Embryonic facial prominence (tissue), 1 donor: ENCODE measurements around the gene CD99.
"Not testable (repeated sequence)": the region's sequence is repeated elsewhere in the genome, so short reads cannot be mapped to it uniquely, and the experiment has no call there.

Source experiments
- DNase-seq: peaks from one replicate; pipeline ENCODE4 v3.0.0-alpha.2; 2016; ENCODE audit errors: extremely low spot score

CD99 gene

DNA sequence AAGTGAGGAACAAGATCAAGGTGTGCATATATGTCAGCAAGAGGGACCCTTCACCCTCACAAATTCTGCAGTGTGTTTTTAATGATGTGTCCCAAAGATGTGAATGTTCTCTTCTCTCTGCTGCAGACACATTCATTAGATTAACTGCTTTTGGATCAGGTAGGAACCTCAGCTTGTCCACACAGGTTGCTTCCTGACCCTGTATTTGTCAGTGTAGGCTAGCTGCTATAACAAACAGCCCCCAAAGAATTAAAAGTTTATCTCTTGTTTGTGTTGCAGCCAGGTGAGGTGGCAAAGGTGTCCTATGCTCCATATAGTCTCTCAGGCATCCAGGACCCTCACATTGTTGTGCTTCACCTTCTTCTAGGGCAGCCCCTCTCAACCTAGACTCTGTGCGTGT, 78.5 kb downstream of the CD99 start:
- no peak for DNase-seq

DNA sequence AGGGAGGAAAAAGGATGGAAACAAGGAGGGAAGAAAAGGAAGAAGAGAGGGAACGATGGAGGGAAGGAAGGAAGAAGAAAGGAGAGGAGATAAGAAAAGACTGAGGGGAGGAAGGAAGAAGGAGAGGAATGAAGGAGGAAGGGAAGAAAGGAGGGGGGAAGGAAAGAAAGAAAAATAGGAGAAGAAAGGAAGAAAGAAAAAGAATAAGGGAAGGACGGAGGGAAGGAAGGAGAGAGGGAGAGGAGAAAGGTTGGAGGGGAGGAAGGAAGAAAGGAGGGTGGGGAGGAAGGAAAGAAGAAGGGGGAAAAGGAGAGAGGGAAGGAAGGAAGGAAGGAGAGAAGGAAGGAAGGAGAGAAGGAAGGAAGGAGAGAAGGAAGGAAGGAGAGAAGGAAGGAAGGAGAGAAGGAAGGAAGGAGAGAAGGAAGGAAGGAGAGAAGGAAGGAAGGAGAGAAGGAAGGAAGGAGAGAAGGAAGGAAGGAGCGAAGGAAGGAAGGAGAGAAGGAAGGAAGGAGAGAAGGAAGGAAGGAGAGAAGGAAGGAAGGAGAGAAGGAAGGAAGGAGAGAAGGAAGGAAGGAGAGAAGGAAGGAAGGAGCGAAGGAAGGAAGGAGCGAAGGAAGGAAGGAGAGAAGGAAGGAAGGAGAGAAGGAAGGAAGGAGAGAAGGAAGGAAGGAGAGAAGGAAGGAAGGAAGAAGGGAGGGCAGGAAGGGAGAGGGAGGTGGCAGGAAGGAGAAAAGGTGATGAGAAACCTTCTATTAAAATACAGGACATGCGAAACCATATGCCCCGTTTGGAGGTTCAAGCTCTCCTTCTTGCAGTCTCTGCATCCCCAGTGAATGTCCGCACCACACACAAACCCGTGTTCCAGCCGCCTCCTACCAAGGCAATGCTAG, 82.3 kb downstream of the CD99 start:
- not testable (repeated sequence) for DNase-seq

DNA sequence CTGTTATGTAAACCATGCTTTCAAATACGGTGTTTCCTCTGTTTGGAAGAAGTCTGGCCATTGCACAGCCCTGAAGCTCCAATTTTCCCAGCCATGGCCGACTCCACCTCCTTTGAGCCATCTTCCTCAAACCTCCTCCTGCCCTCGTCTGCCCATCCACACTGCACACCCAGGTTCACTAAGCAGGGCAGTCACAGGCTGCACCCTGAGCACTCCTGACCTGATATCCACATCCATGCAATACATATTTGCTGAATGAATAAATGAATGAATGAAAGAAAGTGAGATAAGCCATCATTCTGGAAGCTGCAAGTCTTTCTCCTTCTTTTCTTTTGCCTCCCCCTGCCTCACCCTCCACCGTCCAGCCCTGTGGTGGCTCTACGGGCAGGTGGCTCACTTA, 83.0 kb downstream of the CD99 start:
- no peak for DNase-seq

DNA sequence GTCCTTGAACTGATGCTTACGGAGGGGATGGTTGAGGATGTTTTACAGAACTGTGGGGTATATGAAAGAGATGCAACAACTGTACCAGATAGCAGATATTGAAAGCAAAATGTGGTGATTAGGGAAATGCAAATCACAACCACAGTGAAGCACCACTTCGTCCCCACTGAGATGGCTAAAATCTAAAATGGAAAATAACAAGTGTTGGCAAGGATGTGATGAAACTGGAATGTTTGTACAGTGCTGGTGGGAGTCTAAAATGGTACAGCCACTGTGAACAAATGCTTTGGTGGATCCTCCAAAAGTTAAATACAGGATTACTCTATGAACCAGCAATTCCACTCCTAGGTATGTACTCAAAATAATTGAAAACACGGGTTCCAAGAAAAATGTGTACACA, 83.7 kb downstream of the CD99 start:
- no peak for DNase-seq

DNA sequence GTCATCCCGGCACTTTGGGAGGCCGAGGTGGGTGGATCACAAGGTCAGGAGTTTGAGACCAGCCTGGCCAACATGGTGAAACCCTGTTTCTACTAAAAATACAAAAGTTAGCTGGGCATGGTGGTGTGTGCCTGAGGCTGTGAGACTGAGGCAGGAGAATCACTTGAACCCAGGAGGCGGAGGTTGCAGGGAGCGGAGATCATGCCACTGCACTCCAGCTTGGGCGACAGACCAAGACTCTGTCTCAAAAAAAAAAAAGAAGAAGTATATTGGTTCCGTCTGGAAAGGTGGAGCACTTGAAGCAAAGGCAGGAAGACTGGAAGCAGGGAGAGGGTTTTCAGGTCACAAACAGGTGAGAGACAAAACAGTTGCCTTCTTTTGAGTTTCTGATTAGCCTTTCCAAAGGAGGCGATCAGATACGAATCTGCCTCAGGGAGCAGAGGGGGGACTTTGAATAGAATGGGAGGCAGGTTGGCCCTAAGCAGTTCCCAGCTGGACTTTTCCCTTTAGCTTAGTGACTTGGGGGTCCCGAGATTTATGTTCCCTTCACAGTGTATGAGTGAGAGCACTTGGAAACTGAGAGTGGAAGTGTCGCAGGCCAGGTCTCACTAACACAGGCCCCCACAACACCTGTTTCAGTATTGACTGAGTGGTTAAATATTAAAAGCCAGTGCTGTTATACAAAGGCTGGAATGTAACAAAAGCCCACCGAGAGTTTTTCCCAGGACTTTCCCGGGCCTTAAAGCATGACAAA, 89.6 kb downstream of the CD99 start:
- not testable (repeated sequence) for DNase-seq

DNA sequence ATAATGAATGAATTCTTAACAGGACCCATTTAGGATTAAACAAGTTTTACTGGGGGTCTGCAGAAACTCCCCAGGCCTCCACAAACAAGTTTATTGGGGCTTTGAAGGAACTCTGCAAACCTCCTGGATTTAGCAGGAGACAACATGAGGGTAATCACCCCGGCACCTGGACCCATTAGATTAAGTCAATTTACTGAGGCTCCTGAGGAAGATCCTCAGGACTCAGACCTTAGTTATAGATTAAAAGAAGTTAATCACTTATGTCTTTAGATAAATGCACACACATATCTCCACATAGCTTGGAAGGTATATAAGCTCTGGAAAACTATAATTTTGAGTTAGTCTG, 90.1 kb downstream of the CD99 start:
- no peak for DNase-seq

DNA sequence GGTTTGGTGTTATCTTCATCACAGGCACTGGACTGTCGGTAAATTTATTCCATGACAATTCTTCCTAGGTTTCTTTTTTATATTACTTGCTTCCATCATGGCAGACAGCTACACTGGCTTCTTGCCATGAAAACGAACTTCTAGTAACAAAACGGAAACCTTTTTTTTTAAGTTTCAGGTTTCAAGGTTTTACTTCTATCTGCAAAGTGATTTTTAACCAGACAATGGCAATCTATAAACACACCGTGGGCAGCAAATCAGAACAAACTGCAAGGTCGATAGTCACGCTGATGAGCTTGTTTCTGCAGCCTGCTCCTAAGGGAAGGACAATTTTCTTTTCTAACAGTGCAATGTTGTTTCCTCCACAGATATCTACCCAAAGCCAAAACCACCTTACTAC, 90.6 kb downstream of the CD99 start:
- DNase-seq, result no peak

DNA sequence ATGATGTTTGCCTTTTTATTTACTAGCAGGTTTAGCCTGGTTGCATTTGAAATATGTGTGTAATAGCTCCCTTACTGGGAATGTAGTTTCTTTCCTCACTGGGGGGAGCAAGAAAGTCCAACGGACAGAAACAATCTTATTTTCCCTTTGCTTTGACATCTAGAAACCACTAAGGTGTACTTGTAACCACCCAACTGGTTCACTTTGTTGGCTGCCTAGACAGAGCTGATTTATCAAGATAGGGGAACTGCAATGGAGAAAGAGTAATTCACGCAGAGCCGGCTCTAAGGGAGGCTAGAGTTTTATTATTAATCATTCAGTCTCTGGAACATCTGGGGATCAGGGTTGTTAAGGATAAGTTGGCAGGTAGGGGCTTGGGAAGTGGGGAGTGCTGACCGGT, 91.1 kb downstream of the CD99 start:
- no peak for DNase-seq

DNA sequence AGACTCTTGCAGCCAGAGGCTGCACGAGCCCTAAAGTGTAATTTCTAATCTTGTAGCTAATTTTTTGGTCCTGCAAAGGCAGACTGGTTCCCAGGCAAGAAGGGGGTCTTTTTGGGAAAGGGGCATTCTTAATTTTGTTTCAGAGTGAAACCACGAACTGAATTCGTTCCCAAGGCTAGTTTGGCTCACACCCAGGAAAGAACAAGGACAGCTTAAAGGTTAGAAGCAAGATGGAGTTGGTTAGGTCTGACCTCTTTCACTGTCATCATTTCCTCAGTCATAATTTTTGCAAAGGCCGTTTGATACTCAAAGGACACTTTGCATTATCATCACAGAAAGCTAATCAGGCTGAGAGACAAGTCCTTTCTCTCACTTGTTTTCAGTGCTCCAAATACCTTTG, 91.7 kb downstream of the CD99 start:
- no peak for DNase-seq

DNA sequence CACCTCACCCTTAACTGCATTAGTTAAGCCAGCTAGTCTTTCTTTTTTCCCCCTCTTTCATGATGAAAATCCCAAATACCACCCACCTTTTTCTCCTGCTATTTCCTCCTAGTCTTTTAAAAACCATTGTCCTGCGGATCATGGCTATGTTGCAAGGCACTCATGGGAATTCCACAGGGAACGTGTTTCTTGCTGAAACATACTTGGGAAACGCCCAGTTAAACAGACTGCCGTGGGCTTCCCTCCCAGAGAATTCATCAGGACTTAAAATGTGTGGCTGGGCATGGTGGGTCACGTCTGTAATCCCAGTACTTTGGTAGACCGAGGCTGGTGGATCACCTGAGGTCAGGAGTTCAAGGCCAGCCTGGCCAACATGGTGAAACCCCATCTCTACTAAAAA, 92.9 kb downstream of the CD99 start:
- DNase-seq, result no peak

DNA sequence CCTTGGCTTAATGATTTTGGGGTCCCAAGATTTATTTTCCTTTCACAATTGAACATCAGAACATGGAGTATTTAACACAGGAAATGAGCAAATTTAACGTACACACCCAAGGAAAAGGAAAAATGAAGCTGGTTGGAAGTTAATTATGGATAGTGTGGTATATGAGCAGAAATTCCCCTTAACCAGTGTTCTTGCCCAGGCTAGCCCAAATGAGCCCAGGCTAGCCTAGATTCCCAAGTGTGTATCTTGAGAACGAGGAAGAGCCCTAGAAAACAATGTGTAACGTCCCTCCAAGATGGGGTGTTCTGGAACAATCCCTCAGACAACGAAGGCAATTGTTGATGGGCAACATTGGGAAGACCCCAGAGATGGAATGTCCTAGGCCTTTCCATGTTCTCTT, 94.4 kb downstream of the CD99 start:
- DNase-seq, result no peak

DNA sequence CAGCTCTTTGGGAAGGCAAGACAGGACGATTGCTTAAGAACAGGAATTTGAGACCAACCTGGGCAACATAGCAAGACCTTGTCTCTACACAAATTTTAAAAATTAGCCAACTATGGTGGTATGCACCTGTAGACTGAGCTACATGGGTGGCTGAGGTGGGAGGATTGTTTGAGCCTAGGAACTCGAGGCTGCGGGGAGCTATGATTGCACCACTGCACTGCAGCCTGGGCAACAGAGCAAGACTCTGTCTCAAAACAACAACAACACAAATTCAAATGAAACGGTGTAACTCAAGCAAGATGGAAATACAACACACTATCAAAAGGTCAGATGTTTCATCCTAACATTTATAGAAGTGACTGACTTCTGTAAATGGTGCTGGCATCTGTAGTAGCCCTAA, 97.9 kb downstream of the CD99 start:
- DNase-seq, result no peak

DNA sequence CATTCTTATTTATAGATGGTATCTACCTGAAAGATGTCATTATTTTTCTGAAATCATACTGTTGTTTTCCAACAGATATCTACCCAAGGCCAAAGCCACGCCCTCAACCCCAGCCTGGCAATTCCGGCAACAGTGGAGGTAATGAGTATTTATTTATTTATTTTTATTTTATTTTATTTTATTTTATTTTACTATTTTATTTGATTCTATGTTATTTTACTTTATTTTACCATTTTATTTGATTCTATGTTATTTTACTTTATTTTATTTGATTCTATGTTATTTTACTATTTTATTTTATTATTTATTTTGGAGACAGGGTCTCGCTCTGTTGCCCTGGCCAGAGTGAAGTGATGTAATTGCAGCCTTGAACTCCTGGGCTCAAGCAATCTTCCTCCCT, 98.5 kb downstream of the CD99 start:
- no peak for DNase-seq
